Daoy (cell line): ENCODE data around the gene NECTIN4. TPM values are rescaled to one million over a fixed set of nuclear protein-coding genes. Genes with fewer than 3 reads are reported as not detected.
"Not testable (repeated sequence)": the region's sequence is repeated elsewhere in the genome, so short reads cannot be mapped to it uniquely, and the experiment has no call there.

ENCODE experiments used
- DNase-seq: peaks from one replicate; pipeline ENCODE4 v3.0.0-alpha.2; 2015; ENCODE audit warnings: low read depth
- total RNA-seq: library from RNA; depleted of rRNA; stranded (reverse); fragments of >200 nt; shearing (Covaris generic); gene quantifications from 2 replicates; pipeline ENCODE4 v1.2.3, GENCODE V29; 2014; rRNA removed

Gene NECTIN4
- total RNA-seq, 1 experiment from 2014 or later: 0.29 TPM

DNA sequence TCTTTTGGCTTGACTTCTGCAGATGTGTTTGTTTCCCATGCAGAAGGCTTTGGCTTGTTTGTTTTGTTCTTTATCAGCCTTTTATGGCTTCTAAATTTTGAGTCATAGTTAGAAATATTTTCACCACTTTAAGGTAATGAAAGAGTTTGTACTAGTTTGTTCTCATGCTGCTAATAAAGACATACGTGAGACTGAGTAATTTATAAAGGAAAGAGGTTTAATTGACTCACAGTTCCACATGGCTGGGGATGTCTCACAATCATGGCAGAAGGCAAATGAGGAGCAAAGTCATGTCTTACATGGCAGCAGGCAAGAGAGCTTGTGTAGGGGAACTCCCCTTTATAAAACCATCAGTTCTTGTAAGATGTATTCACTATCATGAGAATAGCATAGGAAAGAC, 62.4 kb downstream of the NECTIN4 start:
- DNase-seq: not testable (repeated sequence)

DNA sequence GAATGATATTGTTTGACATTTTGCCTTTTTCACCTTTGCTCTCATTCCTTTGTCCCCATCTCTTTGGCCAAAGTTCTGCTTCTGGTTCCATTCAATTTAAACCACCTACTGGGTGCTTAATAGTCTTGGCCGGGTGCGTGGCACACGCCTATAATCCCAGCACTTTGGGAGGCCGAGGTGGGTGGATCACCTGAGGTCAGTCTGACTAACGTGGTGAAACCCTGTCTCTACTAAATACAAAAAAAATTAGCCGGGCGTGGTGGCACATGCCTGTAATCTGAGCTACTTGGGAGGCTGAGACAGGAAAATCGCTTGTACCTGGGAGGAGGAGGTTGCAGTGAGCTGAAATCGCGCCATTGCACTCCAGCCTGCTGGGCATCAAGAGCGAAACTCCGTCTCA, 66.9 kb downstream of the NECTIN4 start:
- DNase-seq: not testable (repeated sequence)

DNA sequence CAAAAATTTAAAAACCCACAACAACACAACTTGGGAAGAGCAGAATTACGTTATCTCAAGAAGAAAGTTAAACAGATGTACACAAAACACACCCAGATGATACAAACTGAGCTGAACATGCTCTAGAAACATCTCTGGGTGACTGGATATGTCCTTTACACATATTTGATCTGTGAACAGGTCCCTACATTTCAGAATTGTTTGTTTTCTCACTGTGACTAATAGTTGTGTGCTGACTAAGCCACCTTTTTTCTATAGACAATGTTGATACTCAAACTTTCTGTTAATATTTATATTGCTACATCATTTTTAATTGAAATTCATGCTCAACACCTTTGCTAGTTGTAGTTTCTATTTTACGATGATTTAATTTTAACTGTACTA, 67.4 kb downstream of the NECTIN4 start:
- DNase-seq: no peak

DNA sequence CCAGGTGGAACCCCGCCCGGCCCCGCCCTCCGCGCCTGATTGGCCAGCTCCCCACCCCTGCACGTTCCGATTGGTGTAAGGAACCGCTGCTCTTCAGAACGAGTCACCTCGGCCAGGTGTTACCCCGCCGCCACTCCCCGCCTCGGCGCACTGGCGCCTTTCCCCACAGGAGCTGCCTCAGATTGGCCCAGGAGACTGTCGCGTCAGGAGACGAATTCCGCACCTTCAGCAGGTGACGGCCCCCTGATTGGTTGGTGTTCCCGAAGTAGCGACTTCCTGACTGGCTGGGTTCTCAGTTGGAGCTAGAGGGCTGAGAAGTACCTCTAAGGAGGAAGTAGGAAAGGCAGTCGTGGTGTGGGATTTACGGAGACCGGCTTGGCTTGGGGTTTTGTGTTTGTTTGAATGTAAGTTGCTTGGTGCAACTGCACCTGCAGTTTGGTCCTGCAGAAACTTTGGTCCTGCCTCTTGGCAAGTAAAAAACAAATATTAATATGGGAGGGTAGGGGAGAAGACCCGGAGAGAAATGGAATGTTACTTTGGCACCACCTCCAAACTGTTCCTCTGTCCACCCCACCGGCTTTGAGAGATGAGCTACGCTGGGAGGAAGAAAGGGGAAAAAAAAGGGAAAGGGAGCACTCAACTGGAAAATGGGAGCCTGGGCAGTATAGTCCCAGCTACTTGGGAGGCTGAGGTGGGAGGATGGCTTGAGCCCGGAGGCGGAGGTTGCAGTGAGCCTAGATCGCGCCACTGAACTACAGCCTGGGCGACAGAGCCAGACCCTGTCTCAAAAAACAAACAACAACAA, 68.0 kb downstream of the NECTIN4 start:
- DNase-seq: peak; percentile 79

Other genes starting within 250 kb of the NECTIN4 start
- gene CD244, start 226.7 kb downstream of the NECTIN4 start, total RNA-seq: not detected in 2 replicates
- 0.11 TPM in 1 of 2 replicates, not detected in the other for gene ITLN1, start 204.4 kb downstream of the NECTIN4 start, total RNA-seq
- not detected in 2 replicates for gene ITLN2, start 134.7 kb downstream of the NECTIN4 start, total RNA-seq
- gene F11R, start 68.4 kb downstream of the NECTIN4 start, total RNA-seq: 7.1 and 18.5 TPM in 2 replicates
- 0.17 TPM in 1 of 2 replicates, not detected in the other for gene TSTD1, start 50.6 kb downstream of the NECTIN4 start, total RNA-seq
- 78.4 and 89.1 TPM in 2 replicates for gene USF1, start 43.6 kb downstream of the NECTIN4 start, total RNA-seq
- gene ARHGAP30, start 19.7 kb downstream of the NECTIN4 start, total RNA-seq: 0.11 TPM in 1 of 2 replicates, not detected in the other
- not detected in 2 replicates for gene KLHDC9, start 8.8 kb upstream of the NECTIN4 start, total RNA-seq
- gene PFDN2, start 28.5 kb upstream of the NECTIN4 start, total RNA-seq: 97.9 and 213 TPM in 2 replicates
- 16.3 and 17.4 TPM in 2 replicates for gene NIT1, start 28.5 kb upstream of the NECTIN4 start, total RNA-seq
- gene DEDD, start 43.1 kb upstream of the NECTIN4 start, total RNA-seq: 22.0 and 24.2 TPM in 2 replicates
- 102 and 133 TPM in 2 replicates for gene UFC1, start 64.4 kb upstream of the NECTIN4 start, total RNA-seq
- gene USP21, start 69.9 kb upstream of the NECTIN4 start, total RNA-seq: 6.2 and 13.5 TPM in 2 replicates
- 6.8 and 10.9 TPM in 2 replicates for gene PPOX, start 76.9 kb upstream of the NECTIN4 start, total RNA-seq
- 31.8 and 43.9 TPM in 2 replicates for gene B4GALT3, start 87.9 kb upstream of the NECTIN4 start, total RNA-seq
- 0.68 and 0.91 TPM in 2 replicates for gene ADAMTS4, start 109.5 kb upstream of the NECTIN4 start, total RNA-seq
- 157 and 168 TPM in 2 replicates for gene NDUFS2, start 112.8 kb upstream of the NECTIN4 start, total RNA-seq
- 1.5 TPM in 1 of 2 replicates, not detected in the other for gene FCER1G, start 125.7 kb upstream of the NECTIN4 start, total RNA-seq
- not detected in 2 replicates for gene APOA2, start 134.1 kb upstream of the NECTIN4 start, total RNA-seq
- 11.8 and 13.6 TPM in 2 replicates for gene TOMM40L, start 136.5 kb upstream of the NECTIN4 start, total RNA-seq
- not detected in 2 replicates for gene NR1I3, start 148.6 kb upstream of the NECTIN4 start, total RNA-seq
- 0.06 TPM in 1 of 2 replicates, not detected in the other for gene PCP4L1, start 169.2 kb upstream of the NECTIN4 start, total RNA-seq
- 0.57 TPM in 1 of 2 replicates, not detected in the other for gene MPZ, start 220.4 kb upstream of the NECTIN4 start, total RNA-seq
- 20.6 and 22.5 TPM in 2 replicates for gene SDHC, start 224.8 kb upstream of the NECTIN4 start, total RNA-seq